Measurements from ENCODE around the gene C3orf20.

DNA sequence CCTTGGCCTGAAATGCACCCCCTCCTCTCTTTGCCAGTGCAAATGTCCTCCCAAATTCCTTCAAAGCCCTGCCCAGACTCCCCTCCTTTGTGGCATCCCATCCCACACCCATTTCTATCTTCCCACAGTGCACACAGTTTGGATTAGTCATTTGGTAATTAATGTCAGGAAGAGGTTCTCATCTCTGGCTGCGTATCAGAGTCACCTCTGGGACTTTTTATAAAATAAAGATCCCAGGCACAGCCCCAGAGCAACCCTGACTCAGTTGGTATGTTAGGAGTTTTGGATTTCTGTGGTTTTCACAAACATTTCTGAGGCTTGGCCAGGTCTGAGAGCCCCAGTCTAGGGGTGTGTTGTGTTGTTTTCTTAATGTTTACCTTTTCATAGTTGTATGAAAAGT lies 41.6 kb downstream of the C3orf20 start:
- TF ChIP-seq, protein P1, sequence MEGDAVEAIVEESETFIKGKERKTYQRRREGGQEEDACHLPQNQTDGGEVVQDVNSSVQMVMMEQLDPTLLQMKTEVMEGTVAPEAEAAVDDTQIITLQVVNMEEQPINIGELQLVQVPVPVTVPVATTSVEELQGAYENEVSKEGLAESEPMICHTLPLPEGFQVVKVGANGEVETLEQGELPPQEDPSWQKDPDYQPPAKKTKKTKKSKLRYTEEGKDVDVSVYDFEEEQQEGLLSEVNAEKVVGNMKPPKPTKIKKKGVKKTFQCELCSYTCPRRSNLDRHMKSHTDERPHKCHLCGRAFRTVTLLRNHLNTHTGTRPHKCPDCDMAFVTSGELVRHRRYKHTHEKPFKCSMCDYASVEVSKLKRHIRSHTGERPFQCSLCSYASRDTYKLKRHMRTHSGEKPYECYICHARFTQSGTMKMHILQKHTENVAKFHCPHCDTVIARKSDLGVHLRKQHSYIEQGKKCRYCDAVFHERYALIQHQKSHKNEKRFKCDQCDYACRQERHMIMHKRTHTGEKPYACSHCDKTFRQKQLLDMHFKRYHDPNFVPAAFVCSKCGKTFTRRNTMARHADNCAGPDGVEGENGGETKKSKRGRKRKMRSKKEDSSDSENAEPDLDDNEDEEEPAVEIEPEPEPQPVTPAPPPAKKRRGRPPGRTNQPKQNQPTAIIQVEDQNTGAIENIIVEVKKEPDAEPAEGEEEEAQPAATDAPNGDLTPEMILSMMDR (IDR thresholded peaks at IDR 0.05): no peak
- TF ChIP-seq POLR2A (IDR thresholded peaks at IDR 0.05) (no peak), POLR2AphosphoS5 (IDR thresholded peaks at IDR 0.05) (no peak)

All from sigmoid colon (tissue), 4 donors.